ENCODE results near the gene HLTF. TPM values are rescaled to one million over a fixed set of nuclear protein-coding genes. Genes with fewer than 3 reads are reported as not detected.
"Not testable (repeated sequence)": the region's sequence is repeated elsewhere in the genome, so short reads cannot be mapped to it uniquely, and the experiment has no call there.

The HLTF gene
- total RNA-seq, 2 experiments from 2014 or later = 3.3 to 3.6 TPM

GRCh38 chr3:148990236-148990635, 96.1 kb downstream of the HLTF start:
- Mint-ChIP-seq H3K4me3 (peak overlapping the region; percentile 78), H3K4me1 (ENCODE audit: low read depth) (peaks cover 27% of the 10 kb centered on the region), H3K27ac (peak overlapping the region; percentile 76), H3K27me3 (no peaks in the 10 kb centered on the region), H3K36me3 (ENCODE audit: low read depth) (peaks cover 2% of the 10 kb centered on the region), H3K9me3 (no peaks in the 10 kb centered on the region)
- peak in 1 of 14 experiments; percentile 21 for DNase-seq
- ChIA-PET POLR2A (interaction anchor here (1.1 to 5.1 kb wide), 3 partner anchors 11 to 142 kb away, joined by 3 to 25 read pairs (median 12); partner anchors contain the start of gene HPS3), CTCF (interaction anchor here (0.5 to 1.5 kb wide), 3 partner anchors 20 to 139 kb away, joined by 3 read pairs; partner anchors contain the start of gene HPS3)
- no peaks in the 10 kb centered on the region for H3K9me3 ChIP-seq (ENCODE audit: control insufficient read depth in 1 of 2, insufficient read depth in 1 of 2, low read length in 2 of 2)
- peak overlapping the region; percentile 60 for H3K4me3 ChIP-seq (ENCODE audit: low read length)
- no peaks in the 10 kb centered on the region for H3K27me3 ChIP-seq (ENCODE audit: control insufficient read depth in 1 of 2, insufficient read depth in 2 of 2, low read length in 2 of 2)
- H3K4me1 ChIP-seq (ENCODE audit: insufficient read depth, low read length) = peaks cover 22% of the 10 kb centered on the region
- no peak overlapping the region for H3K27ac ChIP-seq (ENCODE audit: low read depth in 1 of 2, low read length in 2 of 2)
- no peak for TF ChIP-seq CTCF (IDR thresholded peaks at IDR 0.05)
- intact Hi-C loops (cut with DNase I, micrococcal nuclease) = loop anchor here (5.0 to 10.0 kb wide), 4 partner anchors 97 to 825 kb away; partner anchors contain the start of genes HLTF (in 1 of the 2), HPS3 (in 1 of the 2) and RNF13 (in 1 of the 2)
- peaks cover 9% of the 10 kb centered on the region for H3K36me3 ChIP-seq (ENCODE audit: insufficient read depth, low read length)
- ATAC-seq (ENCODE audit: poor library complexity) = no peak

GRCh38 chr3:148987551-148987950, 98.8 kb downstream of the HLTF start:
- H3K36me3 ChIP-seq (ENCODE audit: insufficient read depth, low read length); ATAC-seq (ENCODE audit: poor library complexity); intact Hi-C loops (cut with DNase I, micrococcal nuclease); H3K27ac ChIP-seq (ENCODE audit: low read depth in 1 of 2, low read length in 2 of 2); H3K9me3 Mint-ChIP-seq; H3K36me3 Mint-ChIP-seq (ENCODE audit: low read depth); POLR2A ChIA-PET; DNase-seq; H3K27me3 ChIP-seq (ENCODE audit: control insufficient read depth in 1 of 2, insufficient read depth in 2 of 2, low read length in 2 of 2); H3K4me3 ChIP-seq (ENCODE audit: low read length); H3K9me3 ChIP-seq (ENCODE audit: control insufficient read depth in 1 of 2, insufficient read depth in 1 of 2, low read length in 2 of 2); CTCF ChIA-PET; H3K4me3 Mint-ChIP-seq; H3K27me3 Mint-ChIP-seq; H3K27ac Mint-ChIP-seq: not testable (repeated sequence)
- peaks cover 13% of the 10 kb centered on the region for H3K4me1 ChIP-seq (ENCODE audit: insufficient read depth, low read length)
- peaks cover 14% of the 10 kb centered on the region for H3K4me1 Mint-ChIP-seq (ENCODE audit: low read depth)

- Histone ChIP-seq H3K27me3 (ENCODE audit: control insufficient read depth in 1 of 2, insufficient read depth in 2 of 2, low read length in 2 of 2) (peaks cover 0 to 6% of the 10 kb centered on the region in 2 experiments), H3K9me3 (ENCODE audit: control insufficient read depth in 1 of 2, insufficient read depth in 1 of 2, low read length in 2 of 2) (no peaks in the 10 kb centered on the region), H3K4me1 (ENCODE audit: insufficient read depth, low read length) (no peaks in the 10 kb centered on the region), H3K4me3 (ENCODE audit: low read length) (no peak overlapping the region), H3K27ac (ENCODE audit: low read depth in 1 of 2, low read length in 2 of 2) (no peak overlapping the region), H3K36me3 (ENCODE audit: insufficient read depth, low read length) (no peaks in the 10 kb centered on the region)
- TF ChIP-seq CTCF (IDR thresholded peaks at IDR 0.05) = no peak
- peaks cover 23% of the 10 kb centered on the region for H3K27me3 Mint-ChIP-seq
- no peak overlapping the region for H3K4me3 Mint-ChIP-seq
- DNase-seq = no peak
- ChIA-PET CTCF (no interaction called here), POLR2A (interaction anchor here (2.0 kb wide), 1 partner anchor 10 kb away, joined by 6 read pairs; the partner anchor contains the start of gene GYG1)
- H3K9me3 Mint-ChIP-seq = no peaks in the 10 kb centered on the region
- no peaks in the 10 kb centered on the region for H3K36me3 Mint-ChIP-seq (ENCODE audit: low read depth)
- no peak overlapping the region for H3K27ac Mint-ChIP-seq
- ATAC-seq (ENCODE audit: poor library complexity) = no peak
- no peaks in the 10 kb centered on the region for H3K4me1 Mint-ChIP-seq (ENCODE audit: low read depth)
- intact Hi-C loops (cut with DNase I, micrococcal nuclease) = no loop called here
Observed at GRCh38 chr3:148981273-148981672, 105.1 kb downstream of the HLTF start.

Other genes with a start within 250 kb of the HLTF start
- not detected for gene CPA3, start 221.2 kb downstream of the HLTF start, total RNA-seq
- 10 to 100 TPM; 21.0 to 22.3 TPM for gene GYG1, start 95.0 kb downstream of the HLTF start, total RNA-seq
- 1 to 10 TPM; 5.5 TPM for gene HPS3, start 43.1 kb upstream of the HLTF start, total RNA-seq
- gene CP, start 135.3 kb upstream of the HLTF start, total RNA-seq = not detected
- gene TM4SF18, start 247.1 kb upstream of the HLTF start, total RNA-seq = not detected

All from CD4-positive, alpha-beta T cell (primary cell).